SJSA1 (cell line): ENCODE data around the gene GARIN5A. TPM values are rescaled to one million over a fixed set of nuclear protein-coding genes. Genes with fewer than 3 reads are reported as not detected.

Experiments used
- DNase-seq, 2 experiments: peaks; one replicate each; pipeline ENCODE4 v3.0.0-alpha.2; 2015 to 2020; ENCODE audit warnings: low spot score in 2 of 2, low read depth in 1 of 2
- H3K27ac ChIP-seq: fragments of 250-450 bp; sonication (Bioruptor Pico); 2 replicates; pipeline ENCODE4 v1.5.1; 2020; ENCODE audit warnings: mild to moderate bottlenecking, moderate library complexity
- H3K27me3 ChIP-seq: fragments of 250-450 bp; sonication (Bioruptor Pico); replicated peaks from 2 replicates; pipeline ENCODE4 v1.5.1; 2020; ENCODE audit warnings: mild to moderate bottlenecking, moderate library complexity
- H3K36me3 ChIP-seq: fragments of 250-450 bp; sonication (Bioruptor Pico); 2 replicates; pipeline ENCODE4 v1.5.1; 2020; ENCODE audit warnings: mild to moderate bottlenecking
- H3K4me1 ChIP-seq: fragments of 250-450 bp; sonication (Bioruptor Pico); replicated peaks from 2 replicates; pipeline ENCODE4 v1.6.1; 2021; ENCODE audit warnings: mild to moderate bottlenecking
- H3K4me3 ChIP-seq: fragments of 250-450 bp; sonication (Bioruptor Pico); 2 replicates; pipeline ENCODE4 v1.5.1; 2020; ENCODE audit warnings: mild to moderate bottlenecking
- H3K9me3 ChIP-seq: fragments of 250-450 bp; sonication (Bioruptor Pico); replicated peaks from 2 replicates; pipeline ENCODE4 v1.5.1; 2020; ENCODE audit warnings: mild to moderate bottlenecking
- total RNA-seq: library from RNA; depleted of rRNA; stranded (reverse); fragments of >200 nt; shearing (Covaris generic); gene quantifications from 2 replicates; pipeline ENCODE4 v1.2.3, GENCODE V29; 2014; rRNA removed

Gene GARIN5A
- total RNA-seq, 1 experiment from 2014 or later: not detected

- H3K9me3 ChIP-seq: no peaks in the 10 kb centered on the region
- H3K4me1 ChIP-seq: no peaks in the 10 kb centered on the region
- no peak overlapping the region for H3K4me3 ChIP-seq
- H3K36me3 ChIP-seq: no peaks in the 10 kb centered on the region
- no peak overlapping the region for H3K27ac ChIP-seq
- peaks cover 35% of the 10 kb centered on the region for H3K27me3 ChIP-seq
- DNase-seq: no peak
These were observed 53.2 kb downstream of the GARIN5A start for GRCh38 chr19:50423279-50424113.

DNA sequence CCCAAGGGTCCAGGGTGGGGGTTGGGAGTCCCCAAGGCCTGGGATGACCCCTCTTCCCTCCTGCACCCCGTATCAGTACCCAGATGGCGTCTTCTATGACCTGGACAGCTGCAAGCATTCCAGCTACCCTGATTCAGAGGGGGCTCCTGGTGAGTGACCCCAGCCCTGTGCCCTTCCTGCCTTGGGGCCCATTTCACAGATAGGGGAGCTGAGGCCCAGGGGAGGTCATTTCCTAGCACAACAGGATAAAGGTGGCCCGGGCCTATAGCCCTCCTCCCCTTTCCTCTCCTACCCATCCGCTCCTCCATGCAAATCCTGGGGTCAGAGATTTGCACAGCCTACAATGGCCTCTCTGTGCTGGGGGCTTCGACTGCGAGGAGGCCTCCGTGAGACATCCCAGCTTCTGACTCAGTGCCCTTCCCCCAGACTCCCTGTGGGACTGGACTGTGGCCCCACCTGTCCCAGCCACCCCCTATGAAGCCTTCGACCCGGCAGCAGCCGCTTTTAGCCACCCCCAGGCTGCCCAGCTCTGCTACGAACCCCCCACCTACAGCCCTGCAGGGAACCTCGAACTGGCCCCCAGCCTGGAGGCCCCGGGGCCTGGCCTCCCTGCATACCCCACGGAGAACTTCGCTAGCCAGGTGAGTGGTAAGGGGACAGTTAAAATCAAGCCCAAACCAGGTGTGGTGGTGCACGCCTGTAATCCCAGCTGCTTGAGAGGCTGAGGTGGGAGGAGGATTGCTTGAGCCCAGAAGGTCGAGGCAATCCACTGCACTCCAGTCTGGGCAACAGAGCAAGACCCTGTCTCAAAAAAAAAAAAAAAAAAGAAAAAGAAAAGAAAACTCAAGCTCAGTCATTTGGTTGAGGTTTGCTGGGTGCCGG lies 54.0 kb downstream of the GARIN5A start:
- no peaks in the 10 kb centered on the region for H3K4me1 ChIP-seq
- peaks cover 36% of the 10 kb centered on the region for H3K27me3 ChIP-seq

DNA sequence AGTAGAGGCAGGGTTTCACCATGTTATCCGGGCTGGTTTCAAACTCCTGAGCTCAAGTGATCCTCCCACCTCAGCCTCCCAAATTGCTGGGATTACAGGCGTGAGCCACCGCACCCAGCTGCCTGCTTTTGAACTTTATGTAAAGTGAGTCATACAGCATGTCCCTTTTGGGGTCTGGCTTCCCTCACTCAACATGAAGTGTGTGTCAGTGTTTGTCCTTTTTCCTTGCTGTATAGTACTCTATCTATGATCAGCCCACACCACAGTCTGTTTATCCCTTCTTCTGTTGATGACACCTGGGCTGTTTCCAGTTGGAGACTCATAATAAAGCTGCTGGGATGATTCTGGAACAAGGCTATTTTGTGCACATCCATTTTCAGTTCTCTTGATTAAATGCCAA lies 55.8 kb downstream of the GARIN5A start:
- Histone ChIP-seq H3K27ac (no peak overlapping the region), H3K9me3 (no peaks in the 10 kb centered on the region), H3K36me3 (no peaks in the 10 kb centered on the region), H3K4me1 (no peaks in the 10 kb centered on the region), H3K27me3 (peaks cover 32% of the 10 kb centered on the region), H3K4me3 (no peak overlapping the region)
- DNase-seq: no peak

More for the DNA sequence above, 54.0 kb downstream of the GARIN5A start:
- H3K36me3 ChIP-seq: no peaks in the 10 kb centered on the region
- no peak for DNase-seq
- H3K4me3 ChIP-seq: no peak overlapping the region
- no peaks in the 10 kb centered on the region for H3K9me3 ChIP-seq
- H3K27ac ChIP-seq: no peak overlapping the region

DNA sequence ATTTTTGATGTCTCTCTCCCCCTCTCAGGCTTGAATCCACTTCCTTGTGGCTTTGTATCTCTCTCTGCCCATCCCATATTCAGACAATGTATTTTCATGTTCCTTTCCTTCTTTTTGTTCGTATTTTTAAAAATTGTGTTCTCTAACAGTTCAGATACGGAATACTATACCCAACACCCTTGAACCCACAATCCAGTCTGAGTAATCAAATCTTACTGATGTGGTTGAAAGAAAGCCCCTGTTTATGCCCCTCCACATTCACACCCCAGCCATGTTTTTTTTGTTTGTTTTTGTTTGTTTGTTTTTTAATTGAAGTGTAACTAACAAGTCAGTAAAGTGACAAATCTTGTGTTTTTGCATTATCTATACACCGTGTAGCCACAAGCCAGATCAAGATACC lies 56.5 kb downstream of the GARIN5A start:
- no peak for DNase-seq
- Histone ChIP-seq H3K4me3 (no peak overlapping the region), H3K27ac (no peak overlapping the region), H3K4me1 (no peaks in the 10 kb centered on the region), H3K27me3 (peaks cover 32% of the 10 kb centered on the region), H3K9me3 (no peaks in the 10 kb centered on the region), H3K36me3 (no peaks in the 10 kb centered on the region)

DNA sequence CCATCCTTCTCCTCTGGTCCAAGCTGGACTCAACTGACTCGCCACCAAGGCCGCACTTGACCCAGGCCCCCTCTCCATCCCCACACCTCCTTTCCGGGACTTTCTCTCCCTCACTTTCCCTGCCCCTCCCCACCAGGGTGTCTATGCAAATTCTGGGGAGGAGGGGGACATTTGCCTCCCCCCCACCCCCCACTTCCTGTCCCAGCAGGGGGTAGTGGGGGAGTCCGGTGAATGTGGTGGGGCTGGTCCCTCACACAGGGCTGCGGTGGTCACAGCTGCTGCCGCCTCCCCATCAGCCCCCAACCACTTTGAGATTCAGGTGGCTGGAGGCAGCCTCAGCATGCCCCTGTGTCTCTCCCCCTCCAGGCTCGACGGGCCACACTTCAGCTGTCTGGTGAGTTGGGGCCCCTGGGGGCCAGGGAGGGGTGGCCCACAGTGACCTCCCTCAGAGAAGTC lies 57.0 kb downstream of the GARIN5A start:
- Histone ChIP-seq H3K27ac (no peak overlapping the region), H3K36me3 (no peaks in the 10 kb centered on the region; the same call in 1 of the 2 replicates), H3K4me1 (no peaks in the 10 kb centered on the region), H3K4me3 (no peak overlapping the region), H3K9me3 (no peaks in the 10 kb centered on the region), H3K27me3 (peaks cover 32% of the 10 kb centered on the region)
- DNase-seq: no peak

- Histone ChIP-seq H3K27ac (no peak overlapping the region), H3K9me3 (no peaks in the 10 kb centered on the region), H3K4me1 (no peaks in the 10 kb centered on the region), H3K36me3 (peaks cover 5% of the 10 kb centered on the region), H3K27me3 (peaks cover 32% of the 10 kb centered on the region), H3K4me3 (no peak overlapping the region)
- no peak for DNase-seq
These were observed 57.5 kb downstream of the GARIN5A start for GRCh38 chr19:50419022-50419579.

- no peak within 1 kb of the TSS for H3K27ac ChIP-seq
- H3K9me3 ChIP-seq: no peaks in the 10 kb centered on the region
- H3K36me3 ChIP-seq: peaks cover 8% of the 10 kb centered on the region
- DNase-seq: no peak
- H3K4me3 ChIP-seq: no peak within 1 kb of the TSS
- H3K4me1 ChIP-seq: no peaks in the 10 kb centered on the region
- peaks cover 32% of the 10 kb centered on the region for H3K27me3 ChIP-seq
These were observed 58.2 kb downstream of the GARIN5A start, which contains the start of gene SPIB for GRCh38 chr19:50418176-50419021. TSS of gene SPIB (plus strand) at chr19:50418938. CDS start at chr19:50418963, 25 bp downstream.

- no peak overlapping the region for H3K27ac ChIP-seq
- H3K36me3 ChIP-seq: peaks cover 13% of the 10 kb centered on the region
- no peak for DNase-seq
- no peak overlapping the region for H3K4me3 ChIP-seq
- H3K27me3 ChIP-seq: peaks cover 32% of the 10 kb centered on the region
- no peaks in the 10 kb centered on the region for H3K4me1 ChIP-seq
- H3K9me3 ChIP-seq: no peaks in the 10 kb centered on the region
These were observed 59.3 kb downstream of the GARIN5A start for GRCh38 chr19:50417111-50418081.

Other genes starting within 250 kb of the GARIN5A start
- not detected in 2 replicates for gene KCNC3, start 147.5 kb downstream of the GARIN5A start, total RNA-seq
- not detected in 2 replicates for gene NAPSA, start 111.2 kb downstream of the GARIN5A start, total RNA-seq
- gene NR1H2, start 100.4 kb downstream of the GARIN5A start, total RNA-seq: 32.4 and 45.5 TPM in 2 replicates
- 33.3 and 51.8 TPM in 2 replicates for gene POLD1, start 92.5 kb downstream of the GARIN5A start, total RNA-seq
- not detected in 2 replicates for gene SPIB, start 57.9 kb downstream of the GARIN5A start, total RNA-seq
- not detected in 2 replicates for gene MYBPC2, start 44.0 kb downstream of the GARIN5A start, total RNA-seq
- gene EMC10, start 341 bp downstream of the GARIN5A start, total RNA-seq: 67.3 and 86.0 TPM in 2 replicates
- gene JOSD2, start 34.3 kb upstream of the GARIN5A start, total RNA-seq: 21.9 and 43.6 TPM in 2 replicates
- not detected in 2 replicates for gene ASPDH, start 37.1 kb upstream of the GARIN5A start, total RNA-seq
- gene LRRC4B, start 91.6 kb upstream of the GARIN5A start, total RNA-seq: not detected in 2 replicates
- gene SYT3, start 163.0 kb upstream of the GARIN5A start, total RNA-seq: not detected in 2 replicates
- gene C19orf81, start 172.6 kb upstream of the GARIN5A start, total RNA-seq: not detected in 2 replicates
- gene SHANK1, start 243.0 kb upstream of the GARIN5A start, total RNA-seq: not detected in 2 replicates
- gene CLEC11A, start 246.5 kb upstream of the GARIN5A start, total RNA-seq: 0.56 and 1.7 TPM in 2 replicates